CD14-positive monocyte (primary cell): ENCODE data around the gene PRICKLE1. TPM values are rescaled to one million over a fixed set of nuclear protein-coding genes. Genes with fewer than 3 reads are reported as not detected.
A peak's percentile ranks its signal among the peaks of the same experiment; 100 is the strongest.

Experiments
- DNase-seq, 3 donors: peaks; one replicate each; pipeline ENCODE4 v3.0.0-alpha.2; 2011 to 2022
- H2AFZ ChIP-seq: 2 replicates; pipeline ENCODE4 v1.6.0; 2012; ENCODE audit warnings: mild to moderate bottlenecking, low read depth, low read length, inconsistent platforms; ENCODE audit not compliant: insufficient read depth, poor library complexity, severe bottlenecking
- H3K27ac ChIP-seq, 2 donors: 1 replicate in 1 of 2; 2 replicates in 1 of 2; pipeline ENCODE4 v1.5.1; 2012 to 2013; ENCODE audit warnings: low read length in 2 of 2, control low read depth in 1 of 2, inconsistent platforms in 1 of 2, low read depth in 1 of 2, mild to moderate bottlenecking in 1 of 2
- H3K27me3 ChIP-seq, 2 donors: one replicate each; pipeline versions ENCODE4 v1.6.0 to v1.6.1; 2011 to 2013; ENCODE audit warnings: low read length in 2 of 2; ENCODE audit not compliant: control insufficient read depth in 2 of 2, insufficient read depth in 2 of 2
- H3K36me3 ChIP-seq, 2 donors: replicated peaks in 1 of 2; 1 replicate in 1 of 2; 2 replicates in 1 of 2; pipeline versions ENCODE4 v1.5.1 to v1.6.1; 2012 to 2013; ENCODE audit warnings: low read length in 2 of 2, control low read depth in 1 of 2, inconsistent platforms in 1 of 2, mild to moderate bottlenecking in 1 of 2; ENCODE audit not compliant: insufficient read depth in 2 of 2, control insufficient read depth in 1 of 2
- H3K4me1 ChIP-seq, 2 donors: 1 replicate in 1 of 2; 2 replicates in 1 of 2; pipeline versions ENCODE4 v1.5.1 to v1.6.1; 2012 to 2013; ENCODE audit warnings: low read length in 2 of 2, control low read depth in 1 of 2, inconsistent platforms in 1 of 2, mild to moderate bottlenecking in 1 of 2, moderate library complexity in 1 of 2; ENCODE audit not compliant: insufficient read depth in 2 of 2, control insufficient read depth in 1 of 2
- H3K4me2 ChIP-seq: replicated peaks from 2 replicates; pipeline ENCODE3; 2012; ENCODE audit warnings: low read length, moderate library complexity, mild to moderate bottlenecking; ENCODE audit not compliant: poor library complexity, severe bottlenecking; ENCODE audit errors: extremely low read depth
- H3K4me3 ChIP-seq, 3 experiments: fragments of 200-600 bp in 1 of 3; sonication (generic) in 1 of 3; replicated peaks in 1 of 3; 1 replicate in 2 of 3; 2 replicates in 1 of 3; pipeline ENCODE4 v1.5.1; 2011 to 2013; ENCODE audit warnings: low read length in 3 of 3, mild to moderate bottlenecking in 3 of 3, control low read depth in 2 of 3, low read depth in 2 of 3, inconsistent platforms in 1 of 3, moderate library complexity in 1 of 3
- H3K79me2 ChIP-seq: 2 replicates; pipeline ENCODE4 v1.6.0; 2012; ENCODE audit warnings: mild to moderate bottlenecking, control low read depth, inconsistent platforms, low read length, moderate library complexity; ENCODE audit not compliant: insufficient read depth
- H3K9ac ChIP-seq: 2 replicates; pipeline ENCODE4 v1.6.0; 2017; ENCODE audit warnings: low read length, mild to moderate bottlenecking; ENCODE audit not compliant: insufficient read depth, poor library complexity, severe bottlenecking
- H3K9me3 ChIP-seq, 2 donors: replicated peaks in 1 of 2; 1 replicate in 1 of 2; 2 replicates in 1 of 2; pipeline versions ENCODE4 v1.5.1 to v1.6.1; 2012 to 2013; ENCODE audit warnings: low read length in 2 of 2, control low read depth in 1 of 2; ENCODE audit not compliant: control insufficient read depth in 1 of 2, insufficient read depth in 1 of 2
- H4K20me1 ChIP-seq: 2 replicates; pipeline ENCODE4 v1.6.0; 2012; ENCODE audit warnings: mild to moderate bottlenecking, low read length, control low read depth, moderate library complexity; ENCODE audit not compliant: insufficient read depth
- H3K27ac Mint-ChIP-seq, 7 donors: one replicate each; pipeline ENCODE4 v1.8.0; 2020; ENCODE audit warnings: mild to moderate bottlenecking in 7 of 7, mixed read lengths in 7 of 7, moderate library complexity in 6 of 7, inconsistent platforms in 2 of 7
- H3K27me3 Mint-ChIP-seq, 3 donors: one replicate each; pipeline ENCODE4 v1.8.0; 2021 to 2022; ENCODE audit warnings: low read depth in 3 of 3, mild to moderate bottlenecking in 3 of 3, mixed read lengths in 3 of 3, moderate library complexity in 3 of 3, inconsistent platforms in 1 of 3
- H3K36me3 Mint-ChIP-seq, 2 donors: one replicate each; pipeline ENCODE4 v1.8.0; 2020; ENCODE audit warnings: mixed read lengths in 2 of 2, inconsistent platforms in 1 of 2, mild to moderate bottlenecking in 1 of 2
- H3K4me1 Mint-ChIP-seq: one replicate; pipeline ENCODE4 v1.8.0; 2020; ENCODE audit warnings: mild to moderate bottlenecking, mixed read lengths
- H3K4me3 Mint-ChIP-seq, 2 donors: one replicate each; pipeline ENCODE4 v1.8.0; 2020; ENCODE audit warnings: mild to moderate bottlenecking in 2 of 2, mixed read lengths in 2 of 2, moderate library complexity in 1 of 2
- H3K9me3 Mint-ChIP-seq, 7 donors: one replicate each; pipeline ENCODE4 v1.8.0; 2020 to 2022; ENCODE audit warnings: mixed read lengths in 7 of 7, mild to moderate bottlenecking in 6 of 7, moderate library complexity in 6 of 7, inconsistent platforms in 2 of 7
- CTCF ChIP-seq: fragments of 200-600 bp; IDR thresholded peaks from one replicate; pipeline ENCODE4 v1.8.0; 2022; ENCODE audit warnings: antibody characterized with exemption, mild to moderate bottlenecking
- WGBS: methylation state at CpG from one replicate; pipeline ENCODE4 v1.1.5; 2013; ENCODE audit warnings: missing lambda C conversion rate; ENCODE audit not compliant: insufficient coverage; 5-methylcytosine and 5-hydroxymethylcytosine counted together
- intact Hi-C, 2 donors: fragments of 100-400 bp; cut with micrococcal nuclease; formaldehyde crosslinking; loops; one replicate each; pipeline versions ENCODE4 v1.15.0 to v1.15.1; 2023
- polyA plus RNA-seq, 3 donors: library from polyadenylated mRNA; depleted of rRNA in 1 of 3; unstranded in 2 of 3; stranded (reverse) in 1 of 3; fragments of 300-500 nt in 2 of 3; fragments of >200 nt in 1 of 3; fragmentation: Illumina TruSeq in 2 of 3; gene quantifications; 1 replicate in 2 of 3; 2 replicates in 1 of 3; pipeline ENCODE4 v1.2.3, GENCODE V29; 2012 to 2021

Gene PRICKLE1
- polyA plus RNA-seq, 3 donors, result 1.3 to 5.1 (median 2.6) TPM

GRCh38 chr12:42410340-42410739 is 179.2 kb downstream of the PRICKLE1 start:
- no peak overlapping the region for H3K4me3 ChIP-seq
- no peak overlapping the region for H2AFZ ChIP-seq
- H3K4me3 Mint-ChIP-seq, result no peak overlapping the region
- no peaks in the 10 kb centered on the region for H4K20me1 ChIP-seq
- no peak overlapping the region for H3K27ac ChIP-seq
- DNase-seq, result no peak
- TF ChIP-seq CTCF, result no peak
- no peaks in the 10 kb centered on the region for H3K79me2 ChIP-seq
- H3K27ac Mint-ChIP-seq, result no peak overlapping the region
- H3K27me3 Mint-ChIP-seq, result no peaks in the 10 kb centered on the region
- peaks cover 5 to 31% of the 10 kb centered on the region in 2 donors for H3K36me3 ChIP-seq
- intact Hi-C loops, result no loop called here
- H3K9me3 ChIP-seq, result no peaks in the 10 kb centered on the region
- H3K9me3 Mint-ChIP-seq, result no peaks in the 10 kb centered on the region
- no peak overlapping the region for H3K4me2 ChIP-seq
- H3K4me1 Mint-ChIP-seq, result no peaks in the 10 kb centered on the region
- peaks cover 29 to 58% of the 10 kb centered on the region in 2 donors for H3K36me3 Mint-ChIP-seq
- no peak overlapping the region for H3K9ac ChIP-seq
- WGBS, result no CpG with 5 or more reads among the region's 1 CpG
- no peaks in the 10 kb centered on the region for H3K4me1 ChIP-seq
- no peaks in the 10 kb centered on the region for H3K27me3 ChIP-seq

GRCh38 chr12:42409471-42409870 is 180.1 kb downstream of the PRICKLE1 start:
- Mint-ChIP-seq H3K4me3 (no peak overlapping the region), H3K27me3 (no peaks in the 10 kb centered on the region), H3K36me3 (peaks cover 31 to 64% of the 10 kb centered on the region in 2 donors), H3K4me1 (no peaks in the 10 kb centered on the region), H3K27ac (peak overlapping the region in 1 of 7 donors; percentile 46), H3K9me3 (no peaks in the 10 kb centered on the region)
- Histone ChIP-seq H3K36me3 (peaks cover 5 to 31% of the 10 kb centered on the region in 2 donors), H3K9me3 (no peaks in the 10 kb centered on the region), H3K27ac (no peak overlapping the region), H3K27me3 (no peaks in the 10 kb centered on the region), H3K4me3 (no peak overlapping the region), H4K20me1 (no peaks in the 10 kb centered on the region), H2AFZ (no peak overlapping the region), H3K4me1 (no peaks in the 10 kb centered on the region), H3K79me2 (no peaks in the 10 kb centered on the region), H3K4me2 (no peak overlapping the region), H3K9ac (no peak overlapping the region)
- no CpG with 5 or more reads among the region's 2 CpGs for WGBS
- TF ChIP-seq CTCF, result no peak
- intact Hi-C loops, result no loop called here
- DNase-seq, result no peak
